Effector CD4-positive, alpha-beta T cell (primary cell): ENCODE measurements around the gene AEBP1.

Experiments
- DNase-seq: peaks from one replicate; pipeline ENCODE4 v3.0.0-alpha.2; 2020
- total RNA-seq: gene quantifications from one replicate; lab custom pipeline; 2026; lab: John Stamatoyannopoulos, UW

Gene AEBP1
- total RNA-seq, result 9.0 reads per million, percentile 30 among the genes with 10 or more reads in this experiment

GRCh38 chr7:44103923-44104859, at the start of gene AEBP1:
Gene AEBP1, plus strand, starts transcription at chr7:44104345. Its CDS starts 321 bp downstream, at chr7:44104666.
- no peak for DNase-seq

- no peak for DNase-seq
These were observed 47.5 kb upstream of the AEBP1 start for GRCh38 chr7:44056681-44057080.

GRCh38 chr7:44057181-44057848, 46.8 kb upstream of the AEBP1 start:
- no peak for DNase-seq

- DNase-seq, result no peak
These were observed 46.0 kb upstream of the AEBP1 start for GRCh38 chr7:44057849-44058758.

GRCh38 chr7:44058759-44059218, 45.4 kb upstream of the AEBP1 start:
- DNase-seq, result no peak

GRCh38 chr7:44059219-44060090, 44.7 kb upstream of the AEBP1 start:
- no peak for DNase-seq

GRCh38 chr7:44060091-44060947, 43.8 kb upstream of the AEBP1 start:
- DNase-seq, result no peak

- no peak for DNase-seq
These were observed 43.0 kb upstream of the AEBP1 start for GRCh38 chr7:44060948-44061644.

- no peak for DNase-seq
These were observed 42.4 kb upstream of the AEBP1 start for GRCh38 chr7:44061645-44062179.

GRCh38 chr7:44062180-44062902, 41.8 kb upstream of the AEBP1 start:
- DNase-seq, result no peak

- no peak for DNase-seq
These were observed 41.2 kb upstream of the AEBP1 start for GRCh38 chr7:44062903-44063295.

GRCh38 chr7:44063547-44063893, 40.6 kb upstream of the AEBP1 start:
- DNase-seq, result no peak

- no peak for DNase-seq
These were observed 40.1 kb upstream of the AEBP1 start for GRCh38 chr7:44063894-44064651.

- no peak for DNase-seq
These were observed 39.2 kb upstream of the AEBP1 start for GRCh38 chr7:44064791-44065430.

- DNase-seq, result no peak
These were observed 38.6 kb upstream of the AEBP1 start, which contains the start of gene PGAM2 for GRCh38 chr7:44065431-44066110. Gene PGAM2, minus strand, starts transcription at chr7:44065567. Its CDS starts 38 bp downstream, at chr7:44065529.

GRCh38 chr7:44066111-44066460, 38.1 kb upstream of the AEBP1 start:
- no peak for DNase-seq

- no peak for DNase-seq
These were observed 37.6 kb upstream of the AEBP1 start for GRCh38 chr7:44066494-44067063.
